Activated CD4-positive, alpha-beta memory T cell treated with anti-CD3 and anti-CD28 coated beads, Interleukin-2, amount 10 ng/mL, durations not matched to agents 7 days and 5 days (primary cell): Measurements from ENCODE around the gene COPZ2. TPM values are rescaled to one million over a fixed set of nuclear protein-coding genes. Genes with fewer than 3 reads are reported as not detected.

ENCODE experiments used
- CTCF ChIA-PET: fragments of 350-600 bp; sonication (Branson Sonifier 250); formaldehyde crosslinking; loops from one replicate; lab custom pipeline; 2021; ENCODE audit warnings: antibody characterized with exemption, inconsistent platforms; lab: Charles Lee
- POLR2A ChIA-PET: fragments of 350-600 bp; sonication (Branson Sonifier 250); formaldehyde crosslinking; loops from one replicate; lab custom pipeline; 2021; ENCODE audit warnings: antibody characterized with exemption; lab: Charles Lee
- DNase-seq: peaks from one replicate; pipeline ENCODE4 v3.0.0-alpha.2; 2020
- H3K27ac Mint-ChIP-seq: one replicate; pipeline ENCODE4 v1.8.0; 2021; ENCODE audit warnings: mild to moderate bottlenecking, mixed read lengths
- H3K27me3 Mint-ChIP-seq: one replicate; pipeline ENCODE4 v1.8.0; 2021; ENCODE audit warnings: mixed read lengths
- H3K36me3 Mint-ChIP-seq: one replicate; pipeline ENCODE4 v1.8.0; 2021; ENCODE audit warnings: low read depth, mixed read lengths
- H3K4me1 Mint-ChIP-seq: one replicate; pipeline ENCODE4 v1.8.0; 2021; ENCODE audit warnings: mixed read lengths
- H3K4me3 Mint-ChIP-seq: one replicate; pipeline ENCODE4 v1.8.0; 2021; ENCODE audit warnings: mild to moderate bottlenecking, mixed read lengths
- H3K9me3 Mint-ChIP-seq: one replicate; pipeline ENCODE4 v1.8.0; 2021; ENCODE audit warnings: mixed read lengths
- total RNA-seq, 2 experiments: library from RNA; stranded (reverse); gene quantifications; one replicate each; pipeline ENCODE4 v1.2.3, GENCODE V29; 2021

COPZ2 gene
- total RNA-seq, 2 experiments from 2014 or later = 7.4 to 11.5 TPM

GRCh38 chr17:48067245-48067644, 29.6 kb upstream of the COPZ2 start:
- Mint-ChIP-seq H3K27me3 (no peaks in the 10 kb centered on the region), H3K27ac (no peak overlapping the region), H3K4me3 (no peak overlapping the region), H3K9me3 (no peaks in the 10 kb centered on the region), H3K4me1 (no peaks in the 10 kb centered on the region), H3K36me3 (peaks cover 47% of the 10 kb centered on the region)
- ChIA-PET POLR2A (interaction anchor here (2.1 kb wide), 1 partner anchor 19 kb away, joined by 8 read pairs; the partner anchor contains the start of gene NFE2L1), CTCF (interaction anchor here (1.4 to 3.4 kb wide), 6 partner anchors 9 to 117 kb away, joined by 4 to 23 read pairs (median 10); partner anchors contain the start of gene NFE2L1)
- DNase-seq = no peak

GRCh38 chr17:48066656-48067055, 29.1 kb upstream of the COPZ2 start:
- Mint-ChIP-seq H3K27me3 (no peaks in the 10 kb centered on the region), H3K36me3 (peaks cover 47% of the 10 kb centered on the region), H3K4me1 (no peaks in the 10 kb centered on the region), H3K9me3 (no peaks in the 10 kb centered on the region), H3K4me3 (no peak overlapping the region), H3K27ac (no peak overlapping the region)
- CTCF ChIA-PET = interaction anchor here (2.3 to 3.4 kb wide), 4 partner anchors 9 to 41 kb away, joined by 10 to 23 read pairs (median 12); partner anchors contain the start of gene NFE2L1
- no peak for DNase-seq
- POLR2A ChIA-PET = interaction anchor here (2.1 kb wide), 1 partner anchor 18 kb away, joined by 8 read pairs; the partner anchor contains the start of gene NFE2L1

GRCh38 chr17:48066192-48066591, 28.6 kb upstream of the COPZ2 start:
- Mint-ChIP-seq H3K27me3 (no peaks in the 10 kb centered on the region), H3K4me1 (peaks cover 2% of the 10 kb centered on the region), H3K9me3 (no peaks in the 10 kb centered on the region), H3K4me3 (no peak overlapping the region), H3K36me3 (peaks cover 47% of the 10 kb centered on the region), H3K27ac (no peak overlapping the region)
- ChIA-PET POLR2A (interaction anchor here (2.1 kb wide), 1 partner anchor 18 kb away, joined by 8 read pairs; the partner anchor contains the start of gene NFE2L1), CTCF (interaction anchor here (2.3 to 3.4 kb wide), 4 partner anchors 10 to 40 kb away, joined by 10 to 23 read pairs (median 12); partner anchors contain the start of gene NFE2L1)
- DNase-seq = no peak

GRCh38 chr17:48064638-48065037, 27.0 kb upstream of the COPZ2 start:
- H3K27ac Mint-ChIP-seq = no peak overlapping the region

GRCh38 chr17:48062273-48062672, 24.7 kb upstream of the COPZ2 start:
- H3K36me3 Mint-ChIP-seq = peaks cover 65% of the 10 kb centered on the region
- H3K9me3 Mint-ChIP-seq = no peaks in the 10 kb centered on the region
- no peaks in the 10 kb centered on the region for H3K27me3 Mint-ChIP-seq
- no peak for DNase-seq
- ChIA-PET CTCF (interaction anchor here (1.5 to 1.7 kb wide), 3 partner anchors 12 to 18 kb away, joined by 4 to 7 read pairs (median 4); no protein-coding TSS in a partner anchor), POLR2A (interaction anchor here (3.3 kb wide), 1 partner anchor 14 kb away, joined by 23 read pairs; the partner anchor contains the start of gene NFE2L1)
- H3K4me3 Mint-ChIP-seq = no peak overlapping the region
- H3K27ac Mint-ChIP-seq = no peak overlapping the region
- H3K4me1 Mint-ChIP-seq = peaks cover 4% of the 10 kb centered on the region

More at GRCh38 chr17:48064638-48065037, 27.0 kb upstream of the COPZ2 start:
- no peak for DNase-seq
- Mint-ChIP-seq H3K27me3 (no peaks in the 10 kb centered on the region), H3K4me1 (peaks cover 4% of the 10 kb centered on the region), H3K9me3 (no peaks in the 10 kb centered on the region), H3K36me3 (peaks cover 51% of the 10 kb centered on the region), H3K4me3 (no peak overlapping the region)
- ChIA-PET POLR2A (interaction anchor here (0.8 to 1.2 kb wide), 2 partner anchors 12 to 118 kb away, joined by 3 read pairs; no protein-coding TSS in a partner anchor), CTCF (interaction anchor here (0.5 to 1.9 kb wide), 7 partner anchors 9 to 94 kb away, joined by 3 to 7 read pairs (median 3); partner anchors contain the start of genes CDK5RAP3 and NFE2L1)

GRCh38 chr17:48060249-48060648, 22.7 kb upstream of the COPZ2 start:
- POLR2A ChIA-PET = interaction anchor here (3.3 kb wide), 1 partner anchor 12 kb away, joined by 23 read pairs; the partner anchor contains the start of gene NFE2L1
- peaks cover 75% of the 10 kb centered on the region for H3K36me3 Mint-ChIP-seq
- no peaks in the 10 kb centered on the region for H3K27me3 Mint-ChIP-seq
- CTCF ChIA-PET = interaction anchor here (1.6 kb wide), 1 partner anchor 35 kb away, joined by 3 read pairs; no protein-coding TSS in a partner anchor
- no peak overlapping the region for H3K4me3 Mint-ChIP-seq
- no peak for DNase-seq
- no peak overlapping the region for H3K27ac Mint-ChIP-seq
- peaks cover 20% of the 10 kb centered on the region for H3K4me1 Mint-ChIP-seq
- no peaks in the 10 kb centered on the region for H3K9me3 Mint-ChIP-seq

- H3K27me3 Mint-ChIP-seq = no peaks in the 10 kb centered on the region
- H3K27ac Mint-ChIP-seq = no peak overlapping the region
- no peaks in the 10 kb centered on the region for H3K9me3 Mint-ChIP-seq
- POLR2A ChIA-PET = interaction anchor here (2.4 kb wide), 1 partner anchor 11 kb away, joined by 17 read pairs; the partner anchor contains the start of gene NFE2L1
- no peak overlapping the region for H3K4me3 Mint-ChIP-seq
- no peak for DNase-seq
- H3K36me3 Mint-ChIP-seq = peaks cover 74% of the 10 kb centered on the region
- H3K4me1 Mint-ChIP-seq = peaks cover 24% of the 10 kb centered on the region
- CTCF ChIA-PET = interaction anchor here (1.5 to 1.6 kb wide), 2 partner anchors 9 to 34 kb away, joined by 3 to 5 read pairs; no protein-coding TSS in a partner anchor
Measured at GRCh38 chr17:48059125-48059668, 21.6 kb upstream of the COPZ2 start.

- Mint-ChIP-seq H3K4me3 (no peak overlapping the region), H3K9me3 (no peaks in the 10 kb centered on the region), H3K27me3 (no peaks in the 10 kb centered on the region), H3K27ac (peak overlapping the region; percentile 31), H3K4me1 (peaks cover 28% of the 10 kb centered on the region), H3K36me3 (peaks cover 73% of the 10 kb centered on the region)
- no peak for DNase-seq
- CTCF ChIA-PET = interaction anchor here (1.5 to 1.6 kb wide), 3 partner anchors 10 to 33 kb away, joined by 3 to 5 read pairs (median 3); no protein-coding TSS in a partner anchor
- POLR2A ChIA-PET = interaction anchor here (1.0 to 2.4 kb wide), 3 partner anchors 10 to 16 kb away, joined by 3 to 17 read pairs (median 4); partner anchors contain the start of gene NFE2L1
Measured at GRCh38 chr17:48058393-48059124, 21.0 kb upstream of the COPZ2 start.

- POLR2A ChIA-PET = interaction anchor here (1.3 to 2.4 kb wide), 2 partner anchors 9 to 15 kb away, joined by 4 to 17 read pairs; partner anchors contain the start of gene NFE2L1
- H3K4me1 Mint-ChIP-seq = peaks cover 37% of the 10 kb centered on the region
- no peak overlapping the region for H3K4me3 Mint-ChIP-seq
- no peaks in the 10 kb centered on the region for H3K27me3 Mint-ChIP-seq
- DNase-seq = no peak
- H3K36me3 Mint-ChIP-seq = peaks cover 80% of the 10 kb centered on the region
- no peaks in the 10 kb centered on the region for H3K9me3 Mint-ChIP-seq
- peak overlapping the region; percentile 80 for H3K27ac Mint-ChIP-seq
- CTCF ChIA-PET = interaction anchor here (1.5 kb wide), 2 partner anchors 11 to 32 kb away, joined by 3 to 5 read pairs; no protein-coding TSS in a partner anchor
Measured at GRCh38 chr17:48057626-48058025, 20.0 kb upstream of the COPZ2 start.

GRCh38 chr17:48056879-48057278, 19.3 kb upstream of the COPZ2 start:
- Mint-ChIP-seq H3K27me3 (no peaks in the 10 kb centered on the region), H3K4me3 (no peak overlapping the region), H3K27ac (peak overlapping the region; percentile 80), H3K4me1 (peaks cover 42% of the 10 kb centered on the region), H3K36me3 (peaks cover 83% of the 10 kb centered on the region), H3K9me3 (no peaks in the 10 kb centered on the region)
- CTCF ChIA-PET = interaction anchor here (1.5 to 2.0 kb wide), 2 partner anchors 23 to 32 kb away, joined by 3 to 6 read pairs; no protein-coding TSS in a partner anchor
- no peak for DNase-seq
- POLR2A ChIA-PET = interaction anchor here (1.5 to 2.4 kb wide), 3 partner anchors 8 to 13 kb away, joined by 4 to 17 read pairs (median 16); partner anchors contain the start of gene NFE2L1

GRCh38 chr17:48056246-48056745, 18.7 kb upstream of the COPZ2 start:
- DNase-seq = no peak
- POLR2A ChIA-PET = interaction anchor here (1.5 to 2.2 kb wide), 2 partner anchors 9 to 13 kb away, joined by 4 to 16 read pairs; partner anchors contain the start of gene NFE2L1
- H3K27ac Mint-ChIP-seq = peak overlapping the region; percentile 80
- H3K27me3 Mint-ChIP-seq = no peaks in the 10 kb centered on the region
- CTCF ChIA-PET = interaction anchor here (1.2 to 2.0 kb wide), 4 partner anchors 20 to 85 kb away, joined by 5 to 6 read pairs (median 6); partner anchors contain the start of gene CDK5RAP3
- H3K36me3 Mint-ChIP-seq = peaks cover 83% of the 10 kb centered on the region
- H3K4me3 Mint-ChIP-seq = peak overlapping the region; percentile 27
- no peaks in the 10 kb centered on the region for H3K9me3 Mint-ChIP-seq
- H3K4me1 Mint-ChIP-seq = peaks cover 47% of the 10 kb centered on the region
